GM23338 (cell line): ENCODE data around the gene PITX1. TPM values are rescaled to one million over a fixed set of nuclear protein-coding genes. Genes with fewer than 3 reads are reported as not detected.

ENCODE experiments used
- ATAC-seq: fragments of 200-7000 bp; cut with Tn5 transposase; 3 replicates; pipeline ENCODE4 v1.9.1; 2020
- DNase-seq: peaks from one replicate; pipeline ENCODE4 v3.0.0-alpha.2; 2015; ENCODE audit warnings: low spot score
- H2AFZ ChIP-seq: fragments of 200-600 bp; sonication (generic); 2 replicates; pipeline ENCODE4 v1.8.0; 2016; ENCODE audit warnings: antibody characterized with exemption, mild to moderate bottlenecking, moderate library complexity
- H3F3A ChIP-seq: fragments of 200-600 bp; sonication (generic); replicated peaks from 2 replicates; pipeline ENCODE4 v1.8.0; 2017; ENCODE audit warnings: antibody characterized with exemption, mixed run types, low read depth
- H3K27ac ChIP-seq: fragments of 200-600 bp; sonication (generic); 2 replicates; pipeline ENCODE4 v1.6.1; 2016; ENCODE audit warnings: low read depth
- H3K27me3 ChIP-seq: fragments of 200-600 bp; sonication (generic); 2 replicates; pipeline ENCODE4 v1.8.0; 2016; ENCODE audit warnings: mild to moderate bottlenecking, mixed run types, moderate library complexity; ENCODE audit not compliant: insufficient read depth
- H3K36me3 ChIP-seq: fragments of 200-600 bp; sonication (generic); 2 replicates; pipeline ENCODE4 v1.8.0; 2016; ENCODE audit warnings: mild to moderate bottlenecking; ENCODE audit not compliant: insufficient read depth
- H3K4me1 ChIP-seq: fragments of 200-600 bp; sonication (generic); 2 replicates; pipeline ENCODE4 v1.8.0; 2016; ENCODE audit warnings: mild to moderate bottlenecking, moderate library complexity; ENCODE audit not compliant: insufficient read depth
- H3K4me2 ChIP-seq: fragments of 200-600 bp; sonication (generic); 2 replicates; pipeline ENCODE4 v1.7.1; 2017; ENCODE audit warnings: mixed run types
- H3K4me3 ChIP-seq: fragments of 200-600 bp; sonication (generic); 2 replicates; pipeline ENCODE4 v1.6.1; 2016; ENCODE audit warnings: mixed run types
- H3K79me2 ChIP-seq: fragments of 200-600 bp; sonication (generic); replicated peaks from 2 replicates; pipeline ENCODE4 v1.8.0; 2017; ENCODE audit warnings: mild to moderate bottlenecking; ENCODE audit not compliant: insufficient read depth
- H3K9me2 ChIP-seq: fragments of 200-600 bp; sonication (generic); 2 replicates; pipeline ENCODE4 v1.8.0; 2017; ENCODE audit not compliant: insufficient read depth
- H4K20me1 ChIP-seq: fragments of 200-600 bp; sonication (generic); replicated peaks from 2 replicates; pipeline ENCODE4 v1.8.0; 2017; ENCODE audit warnings: mild to moderate bottlenecking; ENCODE audit not compliant: insufficient read depth
- H3K27ac Mint-ChIP-seq: 2 replicates; pipeline ENCODE4 v1.8.0; 2020; ENCODE audit warnings: inconsistent platforms, mild to moderate bottlenecking, moderate library complexity, mixed read lengths
- H3K27me3 Mint-ChIP-seq: 3 replicates; pipeline ENCODE4 v1.8.0; 2022; ENCODE audit warnings: low read depth, mild to moderate bottlenecking, moderate library complexity, mixed read lengths, inconsistent platforms; ENCODE audit not compliant: insufficient read depth, poor library complexity
- H3K36me3 Mint-ChIP-seq: 3 replicates; pipeline ENCODE4 v1.8.0; 2021; ENCODE audit warnings: low read depth, mild to moderate bottlenecking, inconsistent platforms, moderate library complexity, mixed read lengths
- H3K4me1 Mint-ChIP-seq: 3 replicates; pipeline ENCODE4 v1.8.0; 2020; ENCODE audit warnings: mild to moderate bottlenecking, inconsistent platforms, mixed read lengths
- H3K4me3 Mint-ChIP-seq: 3 replicates; pipeline ENCODE4 v1.8.0; 2021; ENCODE audit warnings: moderate library complexity, mild to moderate bottlenecking, inconsistent platforms, mixed read lengths
- H3K9me3 Mint-ChIP-seq: 3 replicates; pipeline ENCODE4 v1.8.0; 2020; ENCODE audit warnings: moderate library complexity, mild to moderate bottlenecking, inconsistent platforms, mixed read lengths
- EZH2 ChIP-seq: fragments of 200-600 bp; sonication (generic); IDR thresholded peaks from one replicate; pipeline ENCODE4 v1.8.0; 2017; ENCODE audit warnings: antibody characterized with exemption, mild to moderate bottlenecking, low read depth; ENCODE audit not compliant: unreplicated experiment
- EZH2phosphoT487 ChIP-seq: fragments of 200-600 bp; sonication (generic); IDR thresholded peaks from one replicate; pipeline ENCODE4 v1.8.1; 2018; ENCODE audit warnings: antibody characterized with exemption; ENCODE audit not compliant: unreplicated experiment
- JUNB ChIP-seq: IDR thresholded peaks from one replicate; pipeline ENCODE4 v1.6.1; 2016; ENCODE audit warnings: antibody characterized with exemption; ENCODE audit not compliant: unreplicated experiment
- POLR2AphosphoS5 ChIP-seq: IDR thresholded peaks from 2 replicates; pipeline ENCODE4 v1.6.1; 2016; ENCODE audit warnings: antibody characterized with exemption, low read depth
- REST ChIP-seq: IDR thresholded peaks from one replicate; pipeline ENCODE4 v1.6.1; 2018; ENCODE audit warnings: antibody characterized with exemption; ENCODE audit not compliant: unreplicated experiment
- STAT1 ChIP-seq: IDR thresholded peaks from one replicate; pipeline ENCODE4 v1.6.1; 2016; ENCODE audit warnings: antibody characterized with exemption; ENCODE audit not compliant: unreplicated experiment
- ZNF114 ChIP-seq: fragments of 250-450 bp; sonication (Bioruptor Pico); IDR thresholded peaks from 2 replicates; pipeline ENCODE4 v1.5.0; 2020; ENCODE audit warnings: mild to moderate bottlenecking, moderate library complexity
- ZNF331 ChIP-seq: fragments of 250-450 bp; sonication (Bioruptor Pico); IDR thresholded peaks from 2 replicates; pipeline ENCODE4 v1.5.0; 2020; ENCODE audit warnings: low read depth, mild to moderate bottlenecking, moderate library complexity
- ZNF462 ChIP-seq: fragments of 250-450 bp; sonication (Bioruptor Pico); IDR thresholded peaks from 2 replicates; pipeline ENCODE4 v1.5.0; 2020; ENCODE audit warnings: mild to moderate bottlenecking, moderate library complexity
- polyA plus RNA-seq: library from polyadenylated mRNA; unstranded; fragments of >200 nt; fragmentation: Nextera tagmentation; extraction: Ambion mirVana; gene quantifications from 2 replicates; pipeline ENCODE4 v1.2.1, GENCODE V29; 2016
- total RNA-seq: library from RNA; depleted of rRNA; stranded (reverse); fragments of >200 nt; shearing (Covaris generic); gene quantifications from 2 replicates; pipeline ENCODE4 v1.2.3, GENCODE V29; 2014

The PITX1 gene
- total and polyA plus RNA-seq, 2 experiments from 2014 or later = not detected

GRCh38 chr5:135026645-135027265 is 7.3 kb downstream of the PITX1 start:
- DNase-seq = no peak
- Mint-ChIP-seq H3K27ac (no peak overlapping the region), H3K4me3 (peak overlapping the region; percentile 50; the same call in 1 of the 3 replicates), H3K27me3 (peaks cover 79% of the 10 kb centered on the region), H3K9me3 (peaks cover 3% of the 10 kb centered on the region; the same call in 1 of the 3 replicates), H3K36me3 (peaks cover 4% of the 10 kb centered on the region; the same call in 1 of the 3 replicates), H3K4me1 (peaks cover 19% of the 10 kb centered on the region)
- peak; percentile 1; the same call in 1 of the 3 replicates for ATAC-seq
- Histone ChIP-seq H3K4me2 (peak overlapping the region; percentile 80), H3K79me2 (no peaks in the 10 kb centered on the region), H3K36me3 (no peaks in the 10 kb centered on the region), H3F3A (peaks cover 11% of the 10 kb centered on the region), H2AFZ (no peak overlapping the region; the same call in 1 of the 2 replicates), H3K4me1 (peaks cover 31% of the 10 kb centered on the region; the same call in 1 of the 2 replicates), H3K27me3 (peaks cover 80% of the 10 kb centered on the region), H4K20me1 (peaks cover 13% of the 10 kb centered on the region), H3K27ac (no peak overlapping the region), H3K4me3 (peak overlapping the region; percentile 52), H3K9me2 (no peaks in the 10 kb centered on the region)
- TF ChIP-seq EZH2 (no peak), JUNB (no peak), STAT1 (no peak), ZNF114 (no peak), REST (no peak), ZNF462 (no peak), POLR2AphosphoS5 (no peak), ZNF331 (CRISPR knock-in tag) (no peak), EZH2phosphoT487 (no peak)
